ENCODE data around the gene RGMA. TPM values are rescaled to one million over a fixed set of nuclear protein-coding genes. Genes with fewer than 3 reads are reported as not detected.

Gene RGMA
- polyA plus RNA-seq, 1 experiment = 0.17 TPM

DNA sequence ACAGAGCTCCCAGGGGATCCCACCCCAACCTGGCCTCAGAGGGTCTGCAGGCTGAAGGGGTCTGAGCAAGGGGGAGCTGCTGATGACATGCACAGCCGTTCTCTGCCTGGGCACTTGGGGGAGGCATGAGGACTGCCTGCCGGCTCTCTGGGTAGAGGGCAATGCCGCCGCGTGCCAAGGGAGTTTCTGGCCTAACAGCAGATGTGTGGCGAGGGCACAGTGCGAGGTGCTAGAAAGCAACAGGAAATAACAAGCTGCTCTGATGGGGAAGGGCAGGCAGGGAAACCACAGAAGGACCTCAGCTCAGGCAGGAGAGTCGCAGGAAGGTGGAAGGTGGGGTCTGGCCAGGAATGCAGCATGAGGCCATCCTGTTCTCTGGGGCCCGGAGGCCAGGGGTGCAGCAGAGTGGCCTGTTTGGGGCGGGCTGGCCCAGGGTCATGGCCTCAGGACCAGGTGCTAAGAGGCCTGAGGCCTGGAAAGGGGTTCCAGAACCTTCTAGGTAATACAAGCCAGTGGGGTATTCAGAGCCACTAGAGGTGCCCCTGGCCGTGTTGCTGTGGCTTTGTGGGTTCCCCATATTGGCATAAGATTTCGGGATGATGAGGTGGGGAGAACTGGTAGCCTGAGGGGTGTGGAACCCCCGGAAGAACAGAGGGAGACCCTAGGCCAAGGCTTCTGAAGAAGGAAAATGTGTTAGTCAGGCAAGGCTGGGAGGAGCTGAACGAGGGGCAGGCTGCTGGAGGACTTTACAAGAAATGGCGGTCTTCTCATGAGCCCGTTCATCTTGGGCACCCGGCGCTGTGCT lies 41.2 kb downstream of the RGMA start:
- ChIA-PET POLR2A (interaction anchor here (1.1 kb wide), 1 partner anchor 11 kb away, joined by 3 read pairs; no protein-coding TSS in a partner anchor), CTCF (interaction anchor here (1.7 kb wide), 1 partner anchor 11 kb away, joined by 5 read pairs; no protein-coding TSS in a partner anchor)
- H3K27me3 ChIP-seq (ENCODE audit: control insufficient read depth, insufficient read depth, low read length) = peaks cover 3% of the 10 kb centered on the region
- peaks cover 6% of the 10 kb centered on the region; the same call in 1 of the 2 replicates for H3K9me3 ChIP-seq (ENCODE audit: control insufficient read depth, insufficient read depth, low read length)
- no peak overlapping the region for H3K27ac ChIP-seq (ENCODE audit: low read depth, low read length)
- DNase-seq (ENCODE audit: low read depth, low spot score) = no peak
- H3K4me3 ChIP-seq (ENCODE audit: low read depth, low read length) = no peak overlapping the region
- TF ChIP-seq, protein P1, sequence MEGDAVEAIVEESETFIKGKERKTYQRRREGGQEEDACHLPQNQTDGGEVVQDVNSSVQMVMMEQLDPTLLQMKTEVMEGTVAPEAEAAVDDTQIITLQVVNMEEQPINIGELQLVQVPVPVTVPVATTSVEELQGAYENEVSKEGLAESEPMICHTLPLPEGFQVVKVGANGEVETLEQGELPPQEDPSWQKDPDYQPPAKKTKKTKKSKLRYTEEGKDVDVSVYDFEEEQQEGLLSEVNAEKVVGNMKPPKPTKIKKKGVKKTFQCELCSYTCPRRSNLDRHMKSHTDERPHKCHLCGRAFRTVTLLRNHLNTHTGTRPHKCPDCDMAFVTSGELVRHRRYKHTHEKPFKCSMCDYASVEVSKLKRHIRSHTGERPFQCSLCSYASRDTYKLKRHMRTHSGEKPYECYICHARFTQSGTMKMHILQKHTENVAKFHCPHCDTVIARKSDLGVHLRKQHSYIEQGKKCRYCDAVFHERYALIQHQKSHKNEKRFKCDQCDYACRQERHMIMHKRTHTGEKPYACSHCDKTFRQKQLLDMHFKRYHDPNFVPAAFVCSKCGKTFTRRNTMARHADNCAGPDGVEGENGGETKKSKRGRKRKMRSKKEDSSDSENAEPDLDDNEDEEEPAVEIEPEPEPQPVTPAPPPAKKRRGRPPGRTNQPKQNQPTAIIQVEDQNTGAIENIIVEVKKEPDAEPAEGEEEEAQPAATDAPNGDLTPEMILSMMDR (IDR thresholded peaks at IDR 0.05; ENCODE audit: low read depth, low read length) = no peak

DNA sequence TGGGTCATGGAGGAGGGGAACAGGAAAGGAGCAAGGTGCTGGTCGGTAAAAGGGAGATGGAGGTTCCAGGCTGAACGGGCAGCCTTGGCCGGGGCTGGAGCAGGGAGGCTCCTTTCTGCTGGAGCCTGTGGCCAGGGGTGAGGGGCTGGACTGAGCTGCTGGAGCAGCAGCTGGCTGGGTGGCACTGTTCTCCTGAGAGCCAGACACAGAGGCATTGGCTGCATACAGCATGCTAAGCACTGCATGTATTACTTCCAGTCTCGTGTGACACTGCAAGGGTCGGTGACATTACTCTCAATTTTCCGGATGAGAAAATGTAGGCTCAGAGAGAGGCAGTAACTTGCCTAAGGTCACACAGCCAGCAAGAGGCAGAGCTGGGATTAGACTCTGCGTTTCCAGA lies 42.3 kb downstream of the RGMA start:
- Histone ChIP-seq H3K4me3 (ENCODE audit: low read depth, low read length) (no peak overlapping the region), H3K9me3 (ENCODE audit: control insufficient read depth, insufficient read depth, low read length) (peaks cover 6% of the 10 kb centered on the region; the same call in 1 of the 2 replicates), H3K27ac (ENCODE audit: low read depth, low read length) (no peak overlapping the region), H3K27me3 (ENCODE audit: control insufficient read depth, insufficient read depth, low read length) (peaks cover 3% of the 10 kb centered on the region)
- DNase-seq (ENCODE audit: low read depth, low spot score) = no peak
- CTCF ChIA-PET = interaction anchor here (0.6 to 1.7 kb wide), 2 partner anchors 10 to 1073 kb away, joined by 3 to 5 read pairs; no protein-coding TSS in a partner anchor
- POLR2A ChIA-PET = no interaction called here
- TF ChIP-seq, protein P1 (IDR thresholded peaks at IDR 0.05; ENCODE audit: low read depth, low read length) = no peak

DNA sequence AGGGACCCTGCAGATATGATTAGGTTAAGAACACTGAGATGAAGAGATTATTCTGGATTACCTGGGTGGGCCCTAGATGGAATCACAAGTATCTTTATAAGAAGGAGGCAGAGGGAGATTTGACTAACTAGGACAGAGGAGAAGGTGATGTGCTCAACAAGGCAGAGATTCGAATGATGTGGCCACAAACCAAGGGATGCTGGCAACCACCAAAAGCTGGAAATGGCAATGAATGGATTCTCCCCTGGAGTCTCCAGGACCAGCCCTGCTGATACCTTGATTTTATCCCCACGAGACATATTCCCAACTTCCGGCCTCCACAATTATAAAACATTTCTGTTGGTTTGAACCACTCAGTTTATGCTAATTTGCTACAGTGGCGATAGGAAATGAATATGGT lies 42.9 kb downstream of the RGMA start:
- TF ChIP-seq, protein P1 (IDR thresholded peaks at IDR 0.05; ENCODE audit: low read depth, low read length) = no peak
- Histone ChIP-seq H3K27me3 (ENCODE audit: control insufficient read depth, insufficient read depth, low read length) (peaks cover 3% of the 10 kb centered on the region), H3K4me3 (ENCODE audit: low read depth, low read length) (no peak overlapping the region), H3K9me3 (ENCODE audit: control insufficient read depth, insufficient read depth, low read length) (peaks cover 6% of the 10 kb centered on the region; the same call in 1 of the 2 replicates), H3K27ac (ENCODE audit: low read depth, low read length) (no peak overlapping the region)
- POLR2A ChIA-PET = no interaction called here
- CTCF ChIA-PET = interaction anchor here (0.6 to 1.7 kb wide), 2 partner anchors 9 to 1074 kb away, joined by 3 to 5 read pairs; no protein-coding TSS in a partner anchor
- no peak for DNase-seq (ENCODE audit: low read depth, low spot score)

DNA sequence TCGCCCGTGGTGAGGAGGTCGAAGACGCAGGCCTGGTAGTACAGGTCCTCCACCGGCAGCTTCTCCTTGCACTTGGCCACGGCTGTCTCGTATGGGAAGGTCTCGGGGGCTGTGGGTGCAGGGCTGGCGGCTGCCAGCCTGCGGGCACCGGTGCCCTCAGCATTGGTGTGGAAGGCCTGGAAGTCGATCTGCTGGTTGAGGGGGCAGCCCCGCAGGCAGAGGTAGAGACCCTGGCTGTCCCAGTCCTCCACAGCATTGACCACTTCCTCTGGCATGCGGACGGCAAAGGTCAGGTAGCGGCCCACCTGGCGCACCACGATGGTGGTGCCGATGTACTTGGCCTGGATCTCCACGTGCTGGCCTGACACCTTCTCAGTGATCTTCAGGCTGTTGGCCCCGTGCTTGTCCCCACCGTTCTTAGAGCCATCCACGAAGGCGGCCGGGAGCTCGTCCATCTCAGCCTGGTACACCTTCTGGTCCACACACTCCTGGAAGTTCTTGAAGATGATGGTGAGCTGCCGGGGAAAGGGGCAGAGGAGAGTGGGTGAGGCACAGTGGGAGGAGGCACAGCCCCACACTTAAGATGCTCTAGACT lies 43.7 kb downstream of the RGMA start:
- H3K27me3 ChIP-seq (ENCODE audit: control insufficient read depth, insufficient read depth, low read length) = peaks cover 3% of the 10 kb centered on the region
- POLR2A ChIA-PET = no interaction called here
- CTCF ChIA-PET = no interaction called here

More for the DNA sequence above, 43.7 kb downstream of the RGMA start:
- TF ChIP-seq, protein P1 (IDR thresholded peaks at IDR 0.05; ENCODE audit: low read depth, low read length) = no peak
- peaks cover 6% of the 10 kb centered on the region; the same call in 1 of the 2 replicates for H3K9me3 ChIP-seq (ENCODE audit: control insufficient read depth, insufficient read depth, low read length)
- DNase-seq (ENCODE audit: low read depth, low spot score) = no peak
- no peak overlapping the region for H3K27ac ChIP-seq (ENCODE audit: low read depth, low read length)
- H3K4me3 ChIP-seq (ENCODE audit: low read depth, low read length) = no peak overlapping the region

Data from AG04450 (cell line).